ENCODE measurements around the gene APLP1.
A peak's percentile ranks its signal among the peaks of the same experiment; 100 is the strongest.

APLP1 gene

DNA sequence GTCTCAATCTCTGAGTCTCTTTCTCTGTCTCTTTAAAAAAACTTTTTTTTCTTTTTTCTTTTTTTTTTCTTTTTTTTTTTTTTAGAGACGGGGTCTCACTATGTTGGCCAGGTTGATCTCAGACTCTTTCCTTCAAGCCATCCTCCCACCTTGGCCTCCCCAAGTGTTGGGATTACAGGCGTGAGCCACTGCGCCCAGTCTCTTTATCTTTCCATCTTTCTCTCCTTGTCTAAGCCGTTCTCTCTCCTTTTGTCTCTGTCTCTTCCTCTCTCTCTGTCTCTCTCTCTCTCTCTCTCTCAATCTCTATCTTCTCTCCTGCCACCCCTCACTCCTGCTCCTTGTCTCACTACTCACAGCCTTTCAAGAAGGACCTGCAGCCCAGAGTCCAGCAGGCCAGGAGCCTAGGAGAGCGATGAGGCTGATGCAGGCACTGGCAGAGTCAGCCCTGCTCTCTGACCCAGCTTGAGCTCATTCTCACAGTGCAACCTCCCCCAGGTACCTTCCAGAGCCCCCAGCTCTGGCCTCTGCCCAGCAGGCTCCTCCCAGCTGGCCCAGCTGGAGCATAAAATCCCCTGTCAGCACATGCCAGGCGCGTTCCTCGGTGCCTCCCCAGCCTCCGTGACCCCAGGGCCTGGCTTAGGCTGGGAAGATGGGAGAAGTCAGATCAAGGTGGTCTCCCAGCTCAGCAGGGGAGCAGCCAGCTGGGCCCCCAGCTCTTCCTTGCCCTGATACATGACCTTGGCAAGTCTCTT is 16.2 kb upstream of the APLP1 start, which contains the start of gene NPHS1:
Gene NPHS1, minus strand, starts transcription at position 476 of the 752 bp plus-strand sequence. CDS start 667 bp downstream, outside the sequence.
- DNase-seq (ENCODE audit: low read depth in 2 of 2): no peak

DNA sequence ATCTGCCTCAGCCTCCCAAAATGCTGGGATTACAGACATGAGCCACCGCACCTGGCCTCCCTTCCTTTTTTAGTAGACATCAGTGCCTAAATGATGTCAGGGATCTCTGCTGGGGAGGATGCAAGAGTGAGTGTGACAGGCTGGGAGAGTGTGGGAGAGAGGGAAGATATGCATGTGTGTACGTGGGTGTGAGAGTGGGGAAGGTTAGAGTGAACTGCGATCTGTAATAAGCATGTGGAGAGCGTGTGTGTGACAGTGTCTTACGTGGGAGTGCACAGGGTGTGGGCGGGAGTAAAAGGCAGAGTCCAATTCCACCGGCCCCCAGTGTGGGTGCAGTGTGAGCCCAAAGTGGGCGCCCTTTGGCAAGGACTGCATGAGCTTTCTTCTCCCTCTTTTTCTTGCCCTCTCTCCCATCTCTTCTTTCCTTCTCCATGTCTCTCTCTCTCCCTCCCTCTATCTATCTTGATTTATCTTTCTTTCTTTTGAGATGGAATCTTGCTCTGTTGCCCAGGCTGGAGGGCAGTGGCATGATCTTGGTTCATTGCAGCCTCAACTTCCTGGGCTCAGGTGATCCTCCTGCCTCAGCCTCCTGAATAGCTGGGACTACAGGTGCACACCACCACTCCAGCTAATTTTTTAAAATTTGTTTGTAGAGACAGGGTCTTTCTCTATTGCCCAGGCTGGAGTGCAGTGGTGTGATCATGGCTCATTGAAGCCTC is 15.2 kb upstream of the APLP1 start:
- no peak for DNase-seq (ENCODE audit: low read depth in 2 of 2)

DNA sequence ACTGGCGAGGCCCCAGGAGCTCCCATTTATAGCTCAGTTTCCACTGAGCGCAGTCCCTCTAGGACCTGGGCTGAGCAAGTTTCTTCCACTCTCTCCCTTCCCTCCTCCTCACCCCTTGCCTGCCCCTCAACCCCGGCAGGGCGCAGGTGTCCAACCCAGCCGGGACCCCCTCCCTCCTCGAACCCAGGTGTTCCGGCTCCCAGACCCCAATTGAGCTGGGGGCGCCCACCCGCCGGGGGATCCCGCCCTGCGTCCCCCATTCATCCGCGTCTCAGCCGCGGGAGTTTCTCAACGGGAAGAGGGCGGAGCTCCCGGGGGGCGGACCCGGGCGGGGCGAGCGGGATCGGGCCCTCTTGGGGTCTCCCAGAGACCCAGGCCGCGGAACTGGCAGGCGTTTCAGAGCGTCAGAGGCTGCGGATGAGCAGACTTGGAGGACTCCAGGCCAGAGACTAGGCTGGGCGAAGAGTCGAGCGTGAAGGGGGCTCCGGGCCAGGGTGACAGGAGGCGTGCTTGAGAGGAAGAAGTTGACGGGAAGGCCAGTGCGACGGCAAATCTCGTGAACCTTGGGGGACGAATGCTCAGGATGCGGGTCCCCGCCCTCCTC is 11.7 kb upstream of the APLP1 start, which contains the start of gene KIRREL2:
Gene KIRREL2, plus strand, starts transcription at position 366 of the 604 bp plus-strand sequence. Its CDS starts 209 bp downstream, at position 575.
- no peak for DNase-seq (ENCODE audit: low read depth in 2 of 2)

DNA sequence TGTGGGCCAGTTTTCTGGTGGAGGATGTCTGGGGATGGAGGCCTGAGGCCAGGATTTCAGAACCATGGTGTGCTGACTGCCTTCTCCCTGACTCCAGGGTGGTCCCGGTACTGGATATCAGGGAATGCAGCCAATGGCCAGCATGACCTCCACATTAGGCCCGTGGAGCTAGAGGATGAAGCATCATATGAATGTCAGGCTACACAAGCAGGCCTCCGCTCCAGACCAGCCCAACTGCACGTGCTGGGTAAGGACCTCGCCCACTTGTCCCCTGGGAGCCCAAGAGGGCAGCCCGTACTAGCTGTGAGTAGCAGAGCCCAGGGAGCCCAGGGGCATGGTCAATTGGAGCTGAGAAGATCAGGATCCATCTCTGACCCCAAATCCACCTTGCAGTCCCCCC is 10.1 kb upstream of the APLP1 start:
- no peak for DNase-seq (ENCODE audit: low read depth in 2 of 2)

DNA sequence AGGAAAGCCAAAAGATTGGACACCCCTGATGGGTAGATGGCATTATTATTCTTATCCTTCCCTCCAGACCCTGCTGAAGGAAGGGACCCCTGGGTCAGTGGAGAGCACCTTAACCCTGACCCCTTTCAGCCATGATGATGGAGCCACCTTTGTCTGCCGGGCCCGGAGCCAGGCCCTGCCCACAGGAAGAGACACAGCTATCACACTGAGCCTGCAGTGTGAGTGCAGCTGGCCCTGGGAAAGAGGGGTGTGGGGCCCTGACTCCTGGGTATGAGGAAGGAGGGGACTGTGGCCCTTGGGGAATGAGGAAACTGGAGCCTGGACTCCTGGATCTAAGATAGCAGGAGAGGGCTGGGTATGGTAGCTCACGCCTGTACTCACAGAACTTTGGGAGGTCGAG is 9.0 kb upstream of the APLP1 start:
- no peak for DNase-seq (ENCODE audit: low read depth in 2 of 2)

DNA sequence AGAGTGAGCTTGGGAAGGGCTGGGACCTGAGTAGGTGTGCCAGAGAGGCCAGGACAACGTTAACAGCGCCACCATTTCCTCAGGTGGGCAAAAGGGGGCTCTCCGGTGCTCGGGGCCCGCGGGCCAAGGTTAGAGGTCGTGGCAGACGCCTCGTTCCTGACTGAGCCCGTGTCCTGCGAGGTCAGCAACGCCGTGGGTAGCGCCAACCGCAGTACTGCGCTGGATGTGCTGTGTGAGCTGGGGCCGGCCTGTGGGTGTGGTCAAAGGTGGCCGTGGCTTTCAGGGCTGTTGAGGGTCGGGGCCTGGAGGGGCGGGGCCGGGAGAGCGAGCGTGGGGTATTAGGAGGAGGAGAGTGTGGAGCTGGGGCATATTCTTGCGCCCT is 7.9 kb upstream of the APLP1 start:
- no peak for DNase-seq (ENCODE audit: low read depth in 2 of 2)

DNA sequence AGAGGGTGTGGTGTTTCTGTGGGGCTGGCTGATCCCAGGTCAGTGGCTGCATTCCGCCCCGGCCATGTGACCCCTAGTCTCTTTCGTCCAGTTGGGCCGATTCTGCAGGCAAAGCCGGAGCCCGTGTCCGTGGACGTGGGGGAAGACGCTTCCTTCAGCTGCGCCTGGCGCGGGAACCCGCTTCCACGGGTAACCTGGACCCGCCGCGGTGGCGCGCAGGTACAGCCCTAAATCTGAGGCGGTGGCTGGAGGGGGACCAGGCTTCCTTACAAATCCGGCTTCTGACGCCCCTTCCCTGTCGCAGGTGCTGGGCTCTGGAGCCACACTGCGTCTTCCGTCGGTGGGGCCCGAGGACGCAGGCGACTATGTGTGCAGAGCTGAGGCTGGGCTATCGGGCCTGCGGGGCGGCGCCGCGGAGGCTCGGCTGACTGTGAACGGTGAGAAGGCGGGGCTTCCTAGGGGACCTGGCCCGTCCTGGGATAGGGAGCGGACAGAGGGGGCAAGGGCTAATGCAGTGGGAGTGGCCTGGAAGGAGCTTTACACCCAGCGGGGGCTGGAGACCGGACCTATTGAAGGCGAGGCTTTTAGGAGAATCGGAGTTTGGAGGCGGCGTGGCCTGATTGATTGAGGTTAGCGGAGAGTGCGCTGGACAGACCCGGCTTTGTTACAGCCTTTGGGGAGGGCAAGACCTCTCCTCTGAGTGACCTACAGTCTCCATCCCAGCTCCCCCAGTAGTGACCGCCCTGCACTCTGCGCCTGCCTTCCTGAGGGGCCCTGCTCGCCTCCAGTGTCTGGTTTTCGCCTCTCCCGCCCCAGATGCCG is 7.3 kb upstream of the APLP1 start:
- no peak for DNase-seq (ENCODE audit: low read depth in 2 of 2)

DNA sequence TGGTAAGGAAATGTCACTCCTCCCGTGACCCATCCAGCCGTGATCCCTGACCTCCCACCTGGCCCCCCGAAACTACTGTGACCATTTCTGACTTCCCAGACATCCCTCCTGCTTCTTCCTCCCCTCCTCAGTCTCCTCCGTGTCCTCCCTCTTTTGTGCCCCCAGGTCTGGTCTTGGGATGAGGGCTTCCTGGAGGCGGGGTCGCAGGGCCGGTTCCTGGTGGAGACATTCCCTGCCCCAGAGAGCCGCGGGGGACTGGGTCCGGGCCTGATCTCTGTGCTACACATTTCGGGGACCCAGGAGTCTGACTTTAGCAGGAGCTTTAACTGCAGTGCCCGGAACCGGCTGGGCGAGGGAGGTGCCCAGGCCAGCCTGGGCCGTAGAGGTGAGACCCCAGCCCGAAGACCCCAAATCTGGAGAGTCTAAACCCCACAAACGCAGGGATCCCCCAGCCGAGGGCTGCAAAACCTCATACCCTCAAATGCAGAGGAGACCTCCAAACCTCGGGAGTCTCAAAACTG is 6.7 kb upstream of the APLP1 start:
- no peak for DNase-seq (ENCODE audit: low read depth in 2 of 2)

DNA sequence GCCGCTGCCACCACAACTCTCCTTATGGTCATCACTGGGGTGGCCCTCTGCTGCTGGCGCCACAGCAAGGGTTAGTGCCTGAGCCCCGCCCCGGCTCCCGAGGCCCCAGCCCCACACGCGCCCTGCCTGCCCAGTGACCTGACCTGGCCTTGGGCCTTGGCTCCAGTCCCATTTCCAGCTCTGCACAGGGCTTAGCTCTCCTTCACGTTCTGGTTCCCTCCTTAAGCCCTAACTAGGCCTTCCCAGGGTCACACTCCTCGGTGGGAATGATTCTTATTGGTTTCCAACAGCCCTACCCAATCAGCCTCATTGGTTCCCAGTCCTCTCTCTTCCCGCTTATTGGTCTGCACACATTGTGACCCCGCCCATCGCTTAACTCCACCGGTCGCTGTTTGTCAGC is 5.8 kb upstream of the APLP1 start:
- no peak for DNase-seq (ENCODE audit: low read depth in 2 of 2)

DNA sequence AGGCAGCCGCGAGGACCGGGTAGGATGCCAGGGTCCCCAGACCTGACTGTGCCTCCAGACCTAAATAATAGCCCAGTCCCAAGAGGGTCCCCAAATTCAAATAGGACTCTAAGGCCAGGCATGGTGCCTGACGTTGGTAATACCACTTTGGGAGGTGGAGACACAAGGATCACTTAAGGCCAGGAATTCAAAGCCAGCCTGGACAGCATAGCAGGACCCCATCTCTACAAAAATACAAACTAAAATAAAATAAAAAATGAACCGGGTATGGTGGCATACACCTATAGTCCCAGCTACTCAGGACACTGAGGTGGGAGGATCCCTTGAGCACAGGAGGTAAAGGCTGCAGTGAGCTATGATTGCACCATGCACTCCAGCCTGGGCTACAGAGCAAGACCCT is 5.4 kb upstream of the APLP1 start:
- DNase-seq (ENCODE audit: low read depth in 2 of 2): no peak

DNA sequence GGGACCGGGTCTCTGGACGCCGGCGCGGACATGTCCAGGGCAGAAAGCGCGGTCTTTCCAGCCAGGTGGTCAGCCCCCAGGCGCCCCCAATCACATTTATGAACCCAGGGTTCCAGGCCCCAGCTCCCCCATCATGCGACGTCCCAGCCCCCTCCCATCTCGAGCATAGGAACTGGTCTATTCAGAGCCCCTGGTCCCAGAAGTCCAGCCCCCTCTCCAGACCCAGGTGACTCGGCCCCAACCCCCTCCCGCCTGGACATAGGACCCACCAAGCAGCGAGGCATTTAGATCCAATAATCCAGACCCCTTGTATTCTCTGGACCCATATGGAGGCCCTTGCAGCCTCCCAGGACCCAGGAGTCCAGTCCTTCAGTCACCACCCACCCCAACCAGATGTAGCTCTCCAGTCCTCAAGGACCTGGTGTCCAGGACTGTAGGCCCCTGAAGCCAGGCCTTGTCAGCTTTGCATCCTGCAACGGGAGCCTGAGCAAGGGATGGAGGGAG is 501 bp downstream of the APLP1 start:
- no peak for DNase-seq (ENCODE audit: low read depth in 2 of 2)

DNA sequence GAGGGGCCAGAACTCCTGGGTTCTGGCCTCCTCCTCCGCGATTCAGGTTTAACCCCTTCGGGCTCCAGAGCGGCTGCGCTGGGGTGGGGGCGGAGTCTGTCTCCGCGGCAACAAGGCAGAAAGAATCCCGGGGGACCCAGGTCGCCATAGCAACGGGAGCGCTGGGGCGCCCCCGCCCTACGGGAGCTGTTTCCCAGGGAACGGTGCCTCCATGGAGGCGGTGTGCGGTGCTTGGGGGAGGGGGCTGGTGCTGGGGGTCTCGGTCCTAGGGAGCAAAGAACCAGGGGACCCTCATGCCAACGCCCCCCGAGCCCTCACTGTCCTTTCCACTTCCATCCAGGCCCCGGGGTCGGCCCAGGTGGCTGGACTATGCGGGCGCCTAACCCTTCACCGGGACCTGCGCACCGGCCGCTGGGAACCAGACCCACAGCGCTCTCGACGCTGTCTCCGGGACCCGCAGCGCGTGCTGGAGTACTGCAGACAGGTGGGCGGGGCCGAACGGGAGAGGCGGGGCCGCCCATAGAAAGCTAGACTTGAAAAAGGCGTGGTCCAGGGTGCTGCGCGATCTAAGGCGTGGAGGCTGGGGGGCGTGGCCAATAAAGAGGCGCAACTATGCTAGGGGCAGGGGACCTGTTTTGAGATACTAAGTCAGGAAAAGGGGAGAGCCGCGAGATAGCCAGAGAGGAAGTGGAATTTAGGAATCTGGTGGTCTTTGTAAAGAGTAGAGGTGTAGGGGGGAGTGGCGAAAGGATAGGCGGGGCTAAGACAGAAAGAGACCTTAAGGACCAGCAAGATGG is 1.2 kb downstream of the APLP1 start:
- DNase-seq (ENCODE audit: low read depth in 2 of 2): peak; percentile 78 to 86

DNA sequence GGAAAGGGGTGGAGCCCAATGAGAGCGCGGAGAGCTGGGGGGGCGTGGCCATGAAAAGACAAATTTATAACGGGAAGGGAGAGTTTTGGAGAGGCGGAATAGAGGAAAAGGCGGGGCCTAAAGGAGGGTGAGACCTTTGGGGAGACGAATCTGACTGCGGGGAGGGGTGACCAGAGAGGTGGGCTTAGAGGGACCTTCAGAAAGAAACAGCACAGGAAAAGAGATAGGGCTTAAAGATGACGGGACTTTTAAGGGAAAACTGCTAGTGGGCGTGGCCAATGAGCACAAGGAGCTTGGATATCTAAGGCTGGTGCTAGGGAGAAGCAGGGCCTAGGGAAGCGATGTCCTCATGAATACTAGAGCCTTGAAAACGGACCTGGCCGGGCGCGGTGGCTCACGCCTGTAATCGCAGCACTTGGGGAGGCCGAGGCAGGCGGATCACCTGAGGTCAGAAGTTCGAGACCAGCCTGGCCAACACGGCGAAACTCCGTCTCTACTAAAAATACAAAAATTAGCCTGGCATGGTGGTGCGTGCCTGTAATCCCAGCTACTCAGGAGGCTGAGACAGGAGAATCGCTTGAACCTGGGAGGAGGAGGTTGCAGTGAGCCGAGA is 1.9 kb downstream of the APLP1 start:
- DNase-seq (ENCODE audit: low read depth in 2 of 2): peak in 1 of 2 donors; percentile 58

DNA sequence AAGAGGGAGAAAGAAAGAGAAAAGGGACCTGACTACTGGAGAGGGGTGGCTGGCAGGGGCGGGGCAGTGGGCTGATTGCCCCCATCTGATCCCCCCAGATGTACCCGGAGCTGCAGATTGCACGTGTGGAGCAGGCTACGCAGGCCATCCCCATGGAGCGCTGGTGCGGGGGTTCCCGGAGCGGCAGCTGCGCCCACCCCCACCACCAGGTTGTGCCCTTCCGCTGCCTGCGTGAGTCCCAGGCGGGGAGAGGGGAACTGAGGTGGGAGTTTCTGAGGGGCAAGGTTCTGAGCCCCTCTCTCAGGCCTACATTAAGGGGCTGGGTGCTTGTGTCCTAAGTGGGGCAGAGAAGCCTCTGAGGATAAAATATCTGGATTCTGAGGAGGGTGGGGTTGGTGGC is 2.4 kb downstream of the APLP1 start:
- no peak for DNase-seq (ENCODE audit: low read depth in 2 of 2)

DNA sequence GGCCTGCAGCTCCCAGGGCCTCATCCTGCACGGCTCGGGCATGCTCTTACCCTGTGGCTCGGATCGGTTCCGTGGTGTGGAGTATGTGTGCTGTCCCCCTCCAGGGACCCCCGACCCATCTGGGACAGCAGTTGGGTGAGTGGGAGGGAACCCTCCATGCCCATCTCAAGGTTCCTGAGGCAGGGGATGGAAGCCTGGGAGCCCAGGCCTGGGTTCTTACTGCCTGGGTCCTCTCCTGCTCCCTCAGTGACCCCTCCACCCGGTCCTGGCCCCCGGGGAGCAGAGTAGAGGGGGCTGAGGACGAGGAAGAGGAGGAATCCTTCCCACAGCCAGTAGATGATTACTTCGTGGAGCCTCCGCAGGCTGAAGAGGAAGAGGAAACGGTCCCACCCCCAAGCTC is 3.2 kb downstream of the APLP1 start:
- no peak for DNase-seq (ENCODE audit: low read depth in 2 of 2)

DNA sequence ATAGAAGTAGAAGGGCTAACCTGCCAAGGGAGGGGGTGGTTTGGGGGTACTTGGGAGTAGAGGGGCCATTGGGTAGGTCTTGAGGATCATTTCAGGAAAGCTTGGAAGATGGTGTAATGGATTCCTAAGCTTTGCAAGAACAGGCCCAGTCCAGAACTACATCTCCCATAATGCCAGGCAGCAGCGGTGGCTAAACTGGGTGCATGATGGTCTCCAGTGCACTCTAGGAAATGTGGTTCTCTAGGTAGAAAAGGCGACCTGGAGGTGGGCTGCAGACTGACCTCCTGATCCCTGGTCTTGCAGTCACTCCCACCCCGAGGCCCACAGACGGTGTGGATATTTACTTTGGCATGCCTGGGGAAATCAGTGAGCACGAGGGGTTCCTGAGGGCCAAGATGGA is 3.8 kb downstream of the APLP1 start:
- DNase-seq (ENCODE audit: low read depth in 2 of 2): no peak

DNA sequence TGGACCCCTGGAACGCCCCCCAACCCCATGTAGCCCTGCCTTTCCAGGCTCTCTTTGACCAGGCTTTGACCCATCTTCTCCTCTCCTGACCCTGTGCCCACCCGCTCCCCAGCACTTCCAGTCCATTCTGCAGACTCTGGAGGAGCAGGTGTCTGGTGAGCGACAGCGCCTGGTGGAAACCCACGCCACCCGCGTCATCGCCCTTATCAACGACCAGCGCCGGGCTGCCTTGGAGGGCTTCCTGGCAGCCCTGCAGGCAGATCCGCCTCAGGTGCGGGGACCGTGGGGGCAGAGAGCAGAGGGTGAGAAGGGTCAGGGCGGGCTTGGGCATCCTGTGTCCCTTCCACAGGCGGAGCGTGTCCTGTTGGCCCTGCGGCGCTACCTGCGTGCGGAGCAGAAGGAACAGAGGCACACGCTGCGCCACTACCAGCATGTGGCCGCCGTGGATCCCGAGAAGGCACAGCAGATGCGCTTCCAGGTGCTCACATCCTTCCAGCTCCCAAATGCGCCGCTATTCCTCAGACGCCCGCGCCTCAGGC is 6.1 kb downstream of the APLP1 start:
- no peak for DNase-seq (ENCODE audit: low read depth in 2 of 2)

DNA sequence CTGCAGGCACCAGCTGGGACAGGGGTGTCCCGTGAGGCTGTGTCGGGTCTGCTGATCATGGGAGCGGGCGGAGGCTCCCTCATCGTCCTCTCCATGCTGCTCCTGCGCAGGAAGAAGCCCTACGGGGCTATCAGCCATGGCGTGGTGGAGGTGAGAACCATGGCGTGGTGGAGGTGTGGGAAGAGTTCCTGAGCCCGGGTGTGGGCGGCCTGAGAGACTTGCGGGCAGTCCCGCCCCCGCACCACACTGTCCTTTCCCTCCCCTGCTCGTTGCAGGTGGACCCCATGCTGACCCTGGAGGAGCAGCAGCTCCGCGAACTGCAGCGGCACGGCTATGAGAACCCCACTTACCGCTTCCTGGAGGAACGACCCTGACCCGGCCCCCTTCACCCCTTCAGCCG is 10.7 kb downstream of the APLP1 start:
- DNase-seq (ENCODE audit: low read depth in 2 of 2): no peak

DNA sequence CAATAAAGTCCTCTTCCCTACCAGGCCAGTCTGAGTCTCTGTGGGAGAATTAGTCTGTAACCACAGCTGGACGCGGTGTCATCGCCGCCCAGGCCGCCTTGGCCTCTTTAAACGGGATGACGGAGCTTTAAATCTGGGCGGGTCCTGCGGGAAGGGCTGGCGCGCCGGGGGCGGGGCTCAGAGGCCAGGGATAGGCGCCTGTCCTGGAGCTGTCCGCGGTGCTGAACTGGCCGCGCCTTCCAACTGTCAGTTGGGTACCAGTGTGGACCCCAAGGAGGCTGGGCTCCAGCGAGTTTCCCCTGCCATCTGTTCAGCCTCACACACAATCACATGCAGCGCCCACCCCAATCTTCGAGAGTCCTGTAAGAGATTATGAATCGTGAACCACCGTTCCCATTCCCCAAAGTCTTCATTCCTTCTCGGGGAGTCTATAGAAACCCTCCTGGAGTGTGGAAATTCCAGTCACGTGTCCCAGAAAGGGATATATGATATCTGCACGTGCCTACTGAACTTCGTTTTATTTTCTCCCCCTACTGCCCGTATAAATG is 11.5 kb downstream of the APLP1 start:
- DNase-seq (ENCODE audit: low read depth in 2 of 2): peak; percentile 75 to 78
